Measurements from ENCODE around the gene OR5A2. TPM values are rescaled to one million over a fixed set of nuclear protein-coding genes. Genes with fewer than 3 reads are reported as not detected.

The OR5A2 gene, protein sequence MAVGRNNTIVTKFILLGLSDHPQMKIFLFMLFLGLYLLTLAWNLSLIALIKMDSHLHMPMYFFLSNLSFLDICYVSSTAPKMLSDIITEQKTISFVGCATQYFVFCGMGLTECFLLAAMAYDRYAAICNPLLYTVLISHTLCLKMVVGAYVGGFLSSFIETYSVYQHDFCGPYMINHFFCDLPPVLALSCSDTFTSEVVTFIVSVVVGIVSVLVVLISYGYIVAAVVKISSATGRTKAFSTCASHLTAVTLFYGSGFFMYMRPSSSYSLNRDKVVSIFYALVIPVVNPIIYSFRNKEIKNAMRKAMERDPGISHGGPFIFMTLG
- total RNA-seq = not detected in 2 replicates

GRCh38 chr11:59426361-59427067 lies at the start of gene OR5A2:
Gene OR5A2 (minus strand): TSS chr11:59426413. CDS start chr11:59422953, 3,460 bp downstream.

DNA sequence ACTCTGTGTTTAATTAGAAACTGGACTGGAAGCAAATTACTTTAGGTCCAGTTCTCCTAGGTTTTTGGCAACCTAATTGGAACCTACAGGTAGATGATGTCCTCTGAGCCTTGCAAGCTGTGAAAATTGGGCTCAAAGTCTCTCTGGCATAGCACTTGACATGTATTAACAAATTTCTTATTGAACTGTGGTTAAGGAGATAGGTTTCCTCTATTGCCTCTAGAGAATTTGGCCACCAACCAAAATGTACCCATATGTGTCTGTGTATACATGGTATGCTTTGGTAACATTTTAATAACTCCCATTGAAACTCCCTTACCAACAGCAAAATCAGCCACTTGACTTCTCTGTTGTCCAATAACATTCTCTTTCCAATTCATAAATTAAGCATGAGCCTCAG lies 46.8 kb upstream of the OR5A2 start, which contains the start of gene OR4D10:
TSS of gene OR4D10 (plus strand) at position 301 of the 400 bp plus-strand sequence. CDS start 4,115 bp downstream, outside the sequence.

DNA sequence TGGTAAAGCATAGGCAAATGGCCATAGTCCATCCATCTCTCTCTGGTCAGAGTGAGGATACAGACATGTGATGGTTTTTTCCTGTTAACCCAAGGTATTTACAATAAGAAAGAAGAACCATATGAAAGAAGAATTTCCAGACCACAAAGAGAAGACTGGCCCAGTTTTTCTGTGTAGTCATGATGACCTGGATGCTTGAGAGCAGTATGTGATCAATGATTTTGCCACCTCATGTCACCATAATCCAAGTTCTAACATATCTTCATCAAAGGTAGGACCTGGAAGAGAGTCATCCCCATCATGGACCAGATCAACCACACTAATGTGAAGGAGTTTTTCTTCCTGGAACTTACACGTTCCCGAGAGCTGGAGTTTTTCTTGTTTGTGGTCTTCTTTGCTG lies 30.4 kb upstream of the OR5A2 start, which contains the start of gene OR4D6:
TSS of gene OR4D6 (plus strand) at position 301 of the 400 bp plus-strand sequence. CDS start at position 301, 0 bp downstream.

DNA sequence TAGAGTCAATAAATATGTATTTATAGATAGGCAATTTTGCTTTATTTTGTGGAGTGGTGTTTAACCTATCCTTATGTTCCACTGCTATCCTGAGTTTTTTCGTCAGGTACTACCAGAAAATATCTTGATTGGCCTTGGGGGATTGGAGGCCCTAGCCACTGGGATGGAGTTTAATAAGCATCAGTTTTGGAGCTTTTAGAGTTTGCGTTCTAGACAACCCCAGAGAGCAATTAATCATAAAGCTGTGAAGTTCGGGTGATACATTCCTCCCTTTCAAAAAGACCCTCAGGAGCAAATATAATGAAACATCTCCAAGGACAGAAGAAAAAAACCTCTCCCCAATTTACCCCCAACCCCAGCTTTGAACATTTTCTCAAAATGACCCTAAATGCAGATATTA lies 10.0 kb upstream of the OR5A2 start, which contains the start of gene OR5A1:
TSS of gene OR5A1 (plus strand) at position 301 of the 400 bp plus-strand sequence. CDS start 6,700 bp downstream, outside the sequence.

Other genes starting within 250 kb of the OR5A2 start
- not detected in 2 replicates for gene MPEG1, start 213.5 kb downstream of the OR5A2 start, total RNA-seq
- gene OR5AN1, start 67.5 kb downstream of the OR5A2 start, total RNA-seq = not detected in 2 replicates
- not detected in 2 replicates for gene OR5A1, start 10.1 kb upstream of the OR5A2 start, total RNA-seq
- not detected in 2 replicates for gene OR4D6, start 30.5 kb upstream of the OR5A2 start, total RNA-seq
- gene OR4D10, start 46.9 kb upstream of the OR5A2 start, total RNA-seq = not detected in 2 replicates
- not detected in 2 replicates for gene OR4D11, start 77.2 kb upstream of the OR5A2 start, total RNA-seq
- gene OR4D9, start 85.1 kb upstream of the OR5A2 start, total RNA-seq = not detected in 2 replicates
- 27.6 and 29.7 TPM in 2 replicates for gene OSBP, start 189.4 kb upstream of the OR5A2 start, total RNA-seq
- 4.1 and 5.3 TPM in 2 replicates for gene PATL1, start 242.6 kb upstream of the OR5A2 start, total RNA-seq

Data from smooth muscle cell of bladder (primary cell).